Endothelial cell of umbilical vein (primary cell): ENCODE results near the gene FBXO24. TPM values are rescaled to one million over a fixed set of nuclear protein-coding genes. Genes with fewer than 3 reads are reported as not detected.
A peak's percentile ranks its signal among the peaks of the same experiment; 100 is the strongest.

Source experiments
- BruUV-seq: library from RNA; stranded (reverse); fragments of 400-500 nt; replicated peaks from 2 replicates; lab custom pipeline; 2021; lab: Mats Ljungman, UMichigan
- CTCF ChIA-PET: fragments of 300-600, 350-600 bp; sonication (Branson Sonifier 250); formaldehyde crosslinking; loops from one replicate; lab custom pipeline; 2021; ENCODE audit warnings: antibody characterized with exemption, inconsistent platforms; lab: Charles Lee
- POLR2A ChIA-PET: fragments of 300-600, 350-600 bp; sonication (Branson Sonifier 250); formaldehyde crosslinking; loops from one replicate; lab custom pipeline; 2021; ENCODE audit warnings: antibody characterized with exemption, inconsistent platforms; lab: Charles Lee
- DNase-seq: peaks from one replicate; pipeline ENCODE4 v3.0.0-alpha.2; 2011; ENCODE audit warnings: low read depth, low spot score
- FAIRE-seq: peaks from 2 replicates; lab custom pipeline; 2011; peaks lifted over from hg19 to GRCh38; lab: Jason Lieb, UNC
- H2AFZ ChIP-seq: 2 replicates; pipeline ENCODE4 v1.6.0; 2012; ENCODE audit warnings: low read depth, low read length, control low read depth, inconsistent platforms
- H3K27ac ChIP-seq: 2 replicates; pipeline ENCODE4 v1.5.1; 2011; ENCODE audit warnings: low read depth, mild to moderate bottlenecking, control low read depth, low read length, moderate library complexity; ENCODE audit not compliant: insufficient read depth
- H3K27me3 ChIP-seq, 2 experiments: 2 replicates each; pipeline versions ENCODE4 v1.6.0 to v1.6.1; 2011; ENCODE audit warnings: low read length in 2 of 2, mixed read lengths in 1 of 2; ENCODE audit not compliant: control insufficient read depth in 2 of 2, insufficient read depth in 2 of 2
- H3K36me3 ChIP-seq, 2 experiments: 2 replicates in 1 of 2; 3 replicates in 1 of 2; pipeline ENCODE4 v1.5.1; 2011; ENCODE audit warnings: low read length in 2 of 2, mild to moderate bottlenecking in 1 of 2, moderate library complexity in 1 of 2; ENCODE audit not compliant: control insufficient read depth in 2 of 2, insufficient read depth in 2 of 2; ENCODE audit errors: extremely low read depth in 1 of 2
- H3K4me1 ChIP-seq: 3 replicates; pipeline ENCODE4 v1.5.1; 2011; ENCODE audit warnings: mild to moderate bottlenecking, low read length; ENCODE audit not compliant: control insufficient read depth, insufficient read depth; ENCODE audit errors: extremely low read depth
- H3K4me2 ChIP-seq: 2 replicates; pipeline ENCODE4 v1.6.1; 2011; ENCODE audit warnings: low read length, control low read depth, mixed read lengths; ENCODE audit not compliant: insufficient read depth
- H3K4me3 ChIP-seq, 3 experiments: fragments of 200-600 bp in 1 of 3; sonication (generic), shearing (Covaris generic) in 1 of 3; replicated peaks in 1 of 3; 2 replicates each; pipeline ENCODE4 v1.5.1; 2011 to 2016; ENCODE audit warnings: control low read depth in 3 of 3, low read length in 3 of 3, mild to moderate bottlenecking in 2 of 3, inconsistent platforms in 1 of 3, low read depth in 1 of 3, moderate library complexity in 1 of 3; ENCODE audit not compliant: insufficient read depth in 1 of 3
- H3K79me2 ChIP-seq: 2 replicates; pipeline ENCODE4 v1.6.0; 2012; ENCODE audit warnings: low read length, inconsistent platforms; ENCODE audit not compliant: control insufficient read depth, insufficient read depth
- H3K9ac ChIP-seq: replicated peaks from 2 replicates; pipeline ENCODE3; 2011; ENCODE audit warnings: low read length, control low read depth; ENCODE audit not compliant: insufficient read depth; ENCODE audit errors: extremely low read depth
- H3K9me1 ChIP-seq: replicated peaks from 3 replicates; pipeline ENCODE4 v1.6.0; 2011; ENCODE audit warnings: mild to moderate bottlenecking, low read length; ENCODE audit not compliant: control insufficient read depth, insufficient read depth; ENCODE audit errors: extremely low read depth
- H3K9me3 ChIP-seq: replicated peaks from 2 replicates; pipeline ENCODE4 v1.5.1; 2012; ENCODE audit warnings: low read length, inconsistent platforms; ENCODE audit not compliant: control insufficient read depth, insufficient read depth
- H4K20me1 ChIP-seq: replicated peaks from 2 replicates; pipeline ENCODE3; 2011; ENCODE audit warnings: mild to moderate bottlenecking, low read length; ENCODE audit not compliant: control insufficient read depth, insufficient read depth; ENCODE audit errors: extremely low read depth
- CTCF ChIP-seq, 2 donors: IDR thresholded peaks; 1 replicate in 1 of 2; 2 replicates in 1 of 2; pipeline ENCODE4 v1.5.1; 2011; ENCODE audit warnings: low read length in 2 of 2, mild to moderate bottlenecking in 2 of 2, moderate library complexity in 2 of 2, control low read depth in 1 of 2, inconsistent platforms in 1 of 2, low read depth in 1 of 2; ENCODE audit not compliant: insufficient read depth in 1 of 2; ENCODE audit errors: extremely low read depth in 1 of 2
- EZH2 ChIP-seq: IDR thresholded peaks from 2 replicates; pipeline ENCODE4 v1.6.1; 2012; ENCODE audit warnings: borderline replicate concordance, low read depth, mild to moderate bottlenecking, moderate library complexity, low read length, inconsistent platforms; ENCODE audit not compliant: severe bottlenecking
- FOS ChIP-seq: IDR thresholded peaks from 2 replicates; pipeline ENCODE4 v1.6.1; 2011; ENCODE audit warnings: mild to moderate bottlenecking, low read length, moderate library complexity, borderline replicate concordance; ENCODE audit not compliant: insufficient read depth
- GATA2 ChIP-seq: IDR thresholded peaks from 2 replicates; pipeline ENCODE4 v1.7.0; 2011; ENCODE audit warnings: low read depth, mild to moderate bottlenecking, moderate library complexity, mixed read lengths, low read length; ENCODE audit not compliant: insufficient read length, insufficient read depth
- JUN ChIP-seq: IDR thresholded peaks from 2 replicates; pipeline ENCODE4 v1.6.1; 2011; ENCODE audit warnings: borderline replicate concordance, low read depth; ENCODE audit not compliant: insufficient read length, insufficient read depth
- MYC ChIP-seq: IDR thresholded peaks from one replicate; pipeline ENCODE4 v1.6.1; 2011; ENCODE audit warnings: mild to moderate bottlenecking, low read depth, low read length
- POLR2A ChIP-seq: IDR thresholded peaks from 2 replicates; pipeline ENCODE4 v1.6.1; 2012; ENCODE audit warnings: low read depth, mild to moderate bottlenecking, control low read depth, low read length
- POLR2AphosphoS5 ChIP-seq: IDR thresholded peaks from 2 replicates; pipeline ENCODE4 v1.6.1; 2012; ENCODE audit warnings: low read depth, mild to moderate bottlenecking, control low read depth, low read length, moderate library complexity; ENCODE audit not compliant: insufficient read depth
- dilution Hi-C: fragments of 300-500 bp; cut with MboI; formaldehyde crosslinking; loops from one replicate; pipeline ENCODE4 v1.15.0; 2019; ENCODE audit warnings: low sequenced_read_pairs; ENCODE audit not compliant: extremely low pct_ligation_motif_present
- intact Hi-C: fragments of 100-400 bp; cut with micrococcal nuclease; formaldehyde crosslinking; loops from one replicate; pipeline ENCODE4 v1.10.0; 2022
- polyA plus RNA-seq, 4 experiments: library from polyadenylated mRNA; depleted of rRNA in 3 of 4; stranded (reverse) in 3 of 4; unstranded in 1 of 4; fragments of >200 nt; gene quantifications; 2 replicates each; pipeline versions ENCODE4 v1.2.1 to v1.2.3, GENCODE V29; 2011 to 2012; ENCODE audit warnings: missing spikeins in 1 of 4
- total RNA-seq: library from RNA; stranded (reverse); gene quantifications from 2 replicates; pipeline ENCODE4 v1.2.3, GENCODE V29; 2021
- TF ChIP-seq, protein P1 (sequence below): IDR thresholded peaks from 2 replicates; pipeline ENCODE4 v1.6.1; 2011; ENCODE audit not compliant: insufficient read depth, insufficient read length

FBXO24 gene
- total and polyA plus RNA-seq, 2 donors (not counting 3 experiments of a cell fraction or from before 2014, with no cell fraction given) = 0.37 to 0.38 TPM

- Histone ChIP-seq H3K4me2 (no peak overlapping the region), H3K4me3 (no peak overlapping the region), H3K9me3 (no peaks in the 10 kb centered on the region), H4K20me1 (no peaks in the 10 kb centered on the region), H3K9ac (no peak overlapping the region), H2AFZ (no peak overlapping the region), H3K27ac (no peak overlapping the region), H3K79me2 (no peaks in the 10 kb centered on the region), H3K4me1 (peaks cover 8% of the 10 kb centered on the region), H3K27me3 (no peaks in the 10 kb centered on the region), H3K9me1 (no peaks in the 10 kb centered on the region), H3K36me3 (peaks cover 6 to 35% of the 10 kb centered on the region in 2 experiments)
- dilution Hi-C loops (no loop called here), intact Hi-C loops (no loop called here)
- BruUV-seq = TSS peak; percentile 32
- ChIA-PET CTCF (no interaction called here), POLR2A (no interaction called here)
- FAIRE-seq (no peak), DNase-seq (no peak)
- TF ChIP-seq CTCF (IDR thresholded peaks at IDR 0.05; ENCODE audit: extremely low read depth in 1 of 2, insufficient read depth in 1 of 2, low read depth in 1 of 2, low read length in 2 of 2) = no peak
- no peak for TF ChIP-seq POLR2AphosphoS5
- TF ChIP-seq JUN = no peak
- TF ChIP-seq POLR2A = no peak
- TF ChIP-seq MYC = no peak
- no peak for TF ChIP-seq GATA2
- TF ChIP-seq, protein P1, sequence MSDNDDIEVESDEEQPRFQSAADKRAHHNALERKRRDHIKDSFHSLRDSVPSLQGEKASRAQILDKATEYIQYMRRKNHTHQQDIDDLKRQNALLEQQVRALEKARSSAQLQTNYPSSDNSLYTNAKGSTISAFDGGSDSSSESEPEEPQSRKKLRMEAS = no peak
- no peak for TF ChIP-seq EZH2
- no peak for TF ChIP-seq FOS
Measured at GRCh38 chr7:100574362-100575205, 11.5 kb upstream of the FBXO24 start.
